NB4 (cell line): ENCODE results near the gene SSBP3.

Experiments used
- POLR2A ChIP-seq: IDR thresholded peaks from 2 replicates; pipeline ENCODE4 v1.6.1; 2011; ENCODE audit warnings: mild to moderate bottlenecking; ENCODE audit not compliant: insufficient read length; ENCODE audit errors: extremely low read depth
- TF ChIP-seq, protein P1 (sequence below): IDR thresholded peaks from 2 replicates; pipeline ENCODE4 v1.6.1; 2011; ENCODE audit warnings: low read depth, low read length
- TF ChIP-seq, protein P2 (sequence below): IDR thresholded peaks from one replicate; pipeline ENCODE4 v1.5.1; 2012; ENCODE audit warnings: low read depth, low read length

DNA sequence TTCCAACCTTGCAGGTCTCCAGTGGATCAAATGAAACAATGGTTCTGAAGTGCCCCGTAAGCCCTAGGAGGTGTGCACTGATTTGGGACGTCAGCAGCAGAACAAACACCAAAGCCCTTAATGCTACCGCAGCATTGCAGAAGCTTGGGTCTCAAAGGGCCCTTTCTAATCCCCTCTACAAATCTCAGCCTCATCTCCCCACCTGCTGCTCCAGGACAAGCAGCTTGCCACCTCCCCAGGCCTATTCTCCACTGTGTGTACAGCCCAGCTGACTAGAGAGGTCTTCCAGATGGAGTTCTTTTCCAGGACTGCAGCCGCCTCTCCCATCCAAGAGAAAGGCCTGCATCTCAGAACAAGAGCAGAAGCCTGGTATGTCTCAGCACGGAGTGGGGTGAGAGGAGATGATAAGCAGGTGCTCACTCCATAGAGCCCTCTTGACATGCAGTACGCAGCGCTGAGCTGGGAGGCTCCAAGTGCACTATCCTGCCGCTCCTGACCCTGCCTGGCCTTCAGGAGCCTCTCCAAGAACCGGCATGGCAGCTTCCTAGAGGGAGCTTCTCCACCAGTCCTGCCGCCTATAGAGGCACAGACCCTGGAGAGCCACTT, 160.0 kb downstream of the SSBP3 start:
- TF ChIP-seq, protein P1, sequence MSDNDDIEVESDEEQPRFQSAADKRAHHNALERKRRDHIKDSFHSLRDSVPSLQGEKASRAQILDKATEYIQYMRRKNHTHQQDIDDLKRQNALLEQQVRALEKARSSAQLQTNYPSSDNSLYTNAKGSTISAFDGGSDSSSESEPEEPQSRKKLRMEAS: no peak
- TF ChIP-seq, protein P2, sequence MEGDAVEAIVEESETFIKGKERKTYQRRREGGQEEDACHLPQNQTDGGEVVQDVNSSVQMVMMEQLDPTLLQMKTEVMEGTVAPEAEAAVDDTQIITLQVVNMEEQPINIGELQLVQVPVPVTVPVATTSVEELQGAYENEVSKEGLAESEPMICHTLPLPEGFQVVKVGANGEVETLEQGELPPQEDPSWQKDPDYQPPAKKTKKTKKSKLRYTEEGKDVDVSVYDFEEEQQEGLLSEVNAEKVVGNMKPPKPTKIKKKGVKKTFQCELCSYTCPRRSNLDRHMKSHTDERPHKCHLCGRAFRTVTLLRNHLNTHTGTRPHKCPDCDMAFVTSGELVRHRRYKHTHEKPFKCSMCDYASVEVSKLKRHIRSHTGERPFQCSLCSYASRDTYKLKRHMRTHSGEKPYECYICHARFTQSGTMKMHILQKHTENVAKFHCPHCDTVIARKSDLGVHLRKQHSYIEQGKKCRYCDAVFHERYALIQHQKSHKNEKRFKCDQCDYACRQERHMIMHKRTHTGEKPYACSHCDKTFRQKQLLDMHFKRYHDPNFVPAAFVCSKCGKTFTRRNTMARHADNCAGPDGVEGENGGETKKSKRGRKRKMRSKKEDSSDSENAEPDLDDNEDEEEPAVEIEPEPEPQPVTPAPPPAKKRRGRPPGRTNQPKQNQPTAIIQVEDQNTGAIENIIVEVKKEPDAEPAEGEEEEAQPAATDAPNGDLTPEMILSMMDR: no peak
- no peak for TF ChIP-seq POLR2A
